HEK293 (cell line): ENCODE measurements around the gene CCDC27.

ENCODE experiments used
- GLIS1 ChIP-seq: fragments of 450-650 bp; formaldehyde crosslinking; IDR thresholded peaks from 2 replicates; pipeline ENCODE4 v1.5.1; 2016; ENCODE audit warnings: missing biosample characterization, missing genetic modification characterization
- GLIS2 ChIP-seq: fragments of 450-650 bp; formaldehyde crosslinking; IDR thresholded peaks from 2 replicates; pipeline ENCODE4 v1.5.1; 2016; ENCODE audit warnings: missing biosample characterization, missing genetic modification characterization
- KLF7 ChIP-seq: fragments of 450-650 bp; formaldehyde crosslinking; IDR thresholded peaks from 2 replicates; pipeline ENCODE4 v1.5.1; 2016; ENCODE audit warnings: missing biosample characterization, missing genetic modification characterization, borderline replicate concordance
- OVOL3 ChIP-seq: fragments of 450-650 bp; formaldehyde crosslinking; IDR thresholded peaks from 2 replicates; pipeline ENCODE4 v1.5.1; 2016; ENCODE audit warnings: missing biosample characterization, missing genetic modification characterization
- PATZ1 ChIP-seq: fragments of 450-650 bp; formaldehyde crosslinking; IDR thresholded peaks from 2 replicates; pipeline ENCODE4 v1.5.1; 2016; ENCODE audit warnings: missing biosample characterization, missing genetic modification characterization
- TCF7L2 ChIP-seq: IDR thresholded peaks from 2 replicates; pipeline ENCODE4 v1.6.1; 2011; ENCODE audit warnings: low read depth, mild to moderate bottlenecking, inconsistent platforms, low read length, moderate library complexity, borderline replicate concordance
- ZBTB10 ChIP-seq: fragments of 450-650 bp; formaldehyde crosslinking; IDR thresholded peaks from 2 replicates; pipeline ENCODE4 v1.5.1; 2016; ENCODE audit warnings: missing biosample characterization, missing genetic modification characterization
- ZFP69B ChIP-seq: fragments of 450-650 bp; formaldehyde crosslinking; IDR thresholded peaks from 2 replicates; pipeline ENCODE4 v1.5.1; 2016; ENCODE audit warnings: missing biosample characterization, missing genetic modification characterization
- ZIC2 ChIP-seq: fragments of 450-650 bp; formaldehyde crosslinking; IDR thresholded peaks from 2 replicates; pipeline ENCODE4 v1.5.1; 2016; ENCODE audit warnings: missing biosample characterization, missing genetic modification characterization
- ZNF114 ChIP-seq: fragments of 450-650 bp; formaldehyde crosslinking; IDR thresholded peaks from 2 replicates; pipeline ENCODE4 v1.5.0; 2017; ENCODE audit warnings: missing biosample characterization, missing genetic modification characterization
- ZNF2 ChIP-seq: fragments of 450-650 bp; formaldehyde crosslinking; IDR thresholded peaks from 2 replicates; pipeline ENCODE4 v1.5.1; 2016; ENCODE audit warnings: missing biosample characterization, missing genetic modification characterization
- ZNF335 ChIP-seq: fragments of 450-650 bp; formaldehyde crosslinking; conservative IDR thresholded peaks from 2 replicates; pipeline ENCODE4 v1.5.1; 2016; ENCODE audit warnings: missing biosample characterization, missing genetic modification characterization
- ZNF416 ChIP-seq: fragments of 450-650 bp; formaldehyde crosslinking; IDR thresholded peaks from 2 replicates; pipeline ENCODE4 v1.5.1; 2016; ENCODE audit warnings: missing biosample characterization, missing genetic modification characterization
- ZNF549 ChIP-seq: fragments of 450-650 bp; IDR thresholded peaks from 2 replicates; pipeline ENCODE4 v1.5.1; 2018; ENCODE audit warnings: missing biosample characterization, missing genetic modification characterization, mild to moderate bottlenecking, inconsistent platforms, moderate library complexity
- ZNF561 ChIP-seq: fragments of 450-650 bp; IDR thresholded peaks from 2 replicates; pipeline ENCODE4 v1.5.1; 2018; ENCODE audit warnings: missing biosample characterization, missing genetic modification characterization, borderline replicate concordance
- ZNF701 ChIP-seq: fragments of 450-650 bp; formaldehyde crosslinking; IDR thresholded peaks from 2 replicates; pipeline ENCODE4 v1.5.1; 2016; ENCODE audit warnings: missing biosample characterization, missing genetic modification characterization
- TF ChIP-seq, protein P1 (sequence below): fragments of 450-650 bp; formaldehyde crosslinking; optimal IDR thresholded peaks from 2 replicates; pipeline ENCODE3; 2016; ENCODE audit warnings: missing biosample characterization, mild to moderate bottlenecking, missing genetic modification characterization
- TF ChIP-seq, protein P2 (sequence below): fragments of 450-650 bp; formaldehyde crosslinking; IDR thresholded peaks from 2 replicates; pipeline ENCODE4 v1.5.1; 2016; ENCODE audit warnings: missing biosample characterization, missing genetic modification characterization
- TF ChIP-seq, protein P3 (sequence below): fragments of 450-650 bp; formaldehyde crosslinking; IDR thresholded peaks from 2 replicates; pipeline ENCODE4 v1.5.1; 2016; ENCODE audit warnings: missing biosample characterization, missing genetic modification characterization

Gene CCDC27

DNA sequence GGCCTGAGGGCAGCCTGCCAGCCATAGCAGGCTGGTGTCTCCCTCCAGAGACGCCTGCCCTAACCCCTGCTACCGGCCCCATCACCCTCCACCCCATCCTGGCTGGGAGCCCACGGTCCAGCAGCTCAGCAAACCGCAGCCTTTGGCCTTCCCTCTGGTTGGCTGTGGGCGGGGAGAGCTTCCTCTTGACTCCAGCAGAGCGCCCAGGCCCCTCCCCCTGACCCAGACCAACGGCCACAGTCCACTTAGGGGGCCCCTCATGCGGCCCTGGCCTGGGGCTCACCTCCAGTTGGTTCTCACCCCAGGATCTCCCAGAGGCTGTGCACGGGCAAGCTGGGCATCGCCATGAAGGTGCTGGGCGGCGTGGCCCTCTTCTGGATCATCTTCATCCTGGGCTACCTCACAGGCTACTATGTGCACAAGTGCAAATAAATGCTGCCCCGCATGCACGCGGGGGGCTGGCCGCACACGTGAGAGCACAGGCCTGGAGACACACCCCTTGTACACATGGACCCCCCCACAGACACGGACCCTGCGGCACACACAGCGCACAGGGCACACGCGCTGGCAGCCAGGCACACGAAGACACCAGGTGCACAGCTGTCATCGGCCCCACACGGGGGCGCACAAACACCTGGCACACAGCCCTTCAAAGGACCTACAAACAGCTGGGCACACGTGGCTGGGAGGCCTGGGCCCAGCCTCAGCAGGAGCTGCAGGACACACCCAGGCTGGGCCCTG is 23.4 kb downstream of the CCDC27 start (continued):
- peak; percentile 71; the same call in 1 of the 2 replicates for TF ChIP-seq ZBTB10 (tag by site-specific recombination)
- TF ChIP-seq ZNF701 (tag by site-specific recombination), result no peak
- peak; percentile 66 for TF ChIP-seq GLIS2 (tag by site-specific recombination)
- no peak for TF ChIP-seq ZNF549
- TF ChIP-seq ZNF335 (tag by site-specific recombination), result peak; percentile 34; the same call in 1 of the 2 replicates
- no peak for TF ChIP-seq TCF7L2
- TF ChIP-seq, protein P1, sequence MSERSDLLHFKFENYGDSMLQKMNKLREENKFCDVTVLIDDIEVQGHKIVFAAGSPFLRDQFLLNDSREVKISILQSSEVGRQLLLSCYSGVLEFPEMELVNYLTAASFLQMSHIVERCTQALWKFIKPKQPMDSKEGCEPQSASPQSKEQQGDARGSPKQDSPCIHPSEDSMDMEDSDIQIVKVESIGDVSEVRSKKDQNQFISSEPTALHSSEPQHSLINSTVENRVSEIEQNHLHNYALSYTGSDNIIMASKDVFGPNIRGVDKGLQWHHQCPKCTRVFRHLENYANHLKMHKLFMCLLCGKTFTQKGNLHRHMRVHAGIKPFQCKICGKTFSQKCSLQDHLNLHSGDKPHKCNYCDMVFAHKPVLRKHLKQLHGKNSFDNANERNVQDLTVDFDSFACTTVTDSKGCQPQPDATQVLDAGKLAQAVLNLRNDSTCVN (tag by site-specific recombination), result peak; percentile 23
- TF ChIP-seq ZNF416 (tag by site-specific recombination), result no peak
- TF ChIP-seq ZFP69B (tag by site-specific recombination), result peak; percentile 90
- TF ChIP-seq GLIS1, result peak; percentile 73
- peak; percentile 73 for TF ChIP-seq PATZ1 (tag by site-specific recombination)
- peak; percentile 58; the same call in 1 of the 2 replicates for TF ChIP-seq ZNF2 (tag by site-specific recombination)
- no peak for TF ChIP-seq ZNF114 (tag by site-specific recombination)
- TF ChIP-seq OVOL3 (tag by site-specific recombination), result no peak
- TF ChIP-seq ZIC2 (tag by site-specific recombination), result peak; percentile 55
- TF ChIP-seq, protein P2, sequence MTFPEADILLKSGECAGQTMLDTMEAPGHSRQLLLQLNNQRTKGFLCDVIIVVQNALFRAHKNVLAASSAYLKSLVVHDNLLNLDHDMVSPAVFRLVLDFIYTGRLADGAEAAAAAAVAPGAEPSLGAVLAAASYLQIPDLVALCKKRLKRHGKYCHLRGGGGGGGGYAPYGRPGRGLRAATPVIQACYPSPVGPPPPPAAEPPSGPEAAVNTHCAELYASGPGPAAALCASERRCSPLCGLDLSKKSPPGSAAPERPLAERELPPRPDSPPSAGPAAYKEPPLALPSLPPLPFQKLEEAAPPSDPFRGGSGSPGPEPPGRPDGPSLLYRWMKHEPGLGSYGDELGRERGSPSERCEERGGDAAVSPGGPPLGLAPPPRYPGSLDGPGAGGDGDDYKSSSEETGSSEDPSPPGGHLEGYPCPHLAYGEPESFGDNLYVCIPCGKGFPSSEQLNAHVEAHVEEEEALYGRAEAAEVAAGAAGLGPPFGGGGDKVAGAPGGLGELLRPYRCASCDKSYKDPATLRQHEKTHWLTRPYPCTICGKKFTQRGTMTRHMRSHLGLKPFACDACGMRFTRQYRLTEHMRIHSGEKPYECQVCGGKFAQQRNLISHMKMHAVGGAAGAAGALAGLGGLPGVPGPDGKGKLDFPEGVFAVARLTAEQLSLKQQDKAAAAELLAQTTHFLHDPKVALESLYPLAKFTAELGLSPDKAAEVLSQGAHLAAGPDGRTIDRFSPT (tag by site-specific recombination), result peak; percentile 40; the same call in 1 of the 2 replicates
- TF ChIP-seq KLF7 (tag by site-specific recombination), result peak; percentile 75; the same call in 1 of the 2 replicates
- TF ChIP-seq ZNF561 (tag by site-specific recombination), result peak; percentile 77; the same call in 1 of the 2 replicates
- TF ChIP-seq, protein P3, sequence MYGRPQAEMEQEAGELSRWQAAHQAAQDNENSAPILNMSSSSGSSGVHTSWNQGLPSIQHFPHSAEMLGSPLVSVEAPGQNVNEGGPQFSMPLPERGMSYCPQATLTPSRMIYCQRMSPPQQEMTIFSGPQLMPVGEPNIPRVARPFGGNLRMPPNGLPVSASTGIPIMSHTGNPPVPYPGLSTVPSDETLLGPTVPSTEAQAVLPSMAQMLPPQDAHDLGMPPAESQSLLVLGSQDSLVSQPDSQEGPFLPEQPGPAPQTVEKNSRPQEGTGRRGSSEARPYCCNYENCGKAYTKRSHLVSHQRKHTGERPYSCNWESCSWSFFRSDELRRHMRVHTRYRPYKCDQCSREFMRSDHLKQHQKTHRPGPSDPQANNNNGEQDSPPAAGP (tag by site-specific recombination), result peak; percentile 73; the same call in 1 of the 2 replicates
- TF ChIP-seq, all 188 proteins: peak for 33
